ENCODE results near the gene RTRAF. TPM values are rescaled to one million over a fixed set of nuclear protein-coding genes. Genes with fewer than 3 reads are reported as not detected.

RTRAF gene
- total RNA-seq, 1 experiment from 2014 or later = 282 TPM

DNA sequence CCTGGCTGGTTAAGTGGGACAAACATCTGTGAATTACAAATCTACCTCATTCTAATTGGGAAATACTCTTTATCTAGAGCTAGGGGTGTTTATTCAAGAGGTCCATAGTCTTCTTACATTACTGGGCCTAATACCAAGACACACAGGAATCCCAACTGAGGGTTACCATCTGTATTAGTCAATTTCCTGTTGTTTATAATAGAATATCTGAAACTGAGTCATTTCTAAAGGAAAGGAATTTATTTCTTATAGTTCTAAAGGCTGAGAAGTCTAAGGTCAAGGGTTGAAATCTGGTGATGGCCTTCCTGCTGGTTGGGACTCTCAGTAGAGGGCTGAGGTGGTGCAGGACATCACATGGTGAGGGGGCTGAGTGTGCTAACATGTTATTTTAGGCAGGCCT, 36.0 kb downstream of the RTRAF start (continued):
- no peak for TF ChIP-seq PRRX2 (CRISPR knock-in tag; IDR thresholded peaks at IDR 0.05)
- TF ChIP-seq SP1 (CRISPR knock-in tag; conservative IDR thresholded peaks at IDR 0.05) = no peak

DNA sequence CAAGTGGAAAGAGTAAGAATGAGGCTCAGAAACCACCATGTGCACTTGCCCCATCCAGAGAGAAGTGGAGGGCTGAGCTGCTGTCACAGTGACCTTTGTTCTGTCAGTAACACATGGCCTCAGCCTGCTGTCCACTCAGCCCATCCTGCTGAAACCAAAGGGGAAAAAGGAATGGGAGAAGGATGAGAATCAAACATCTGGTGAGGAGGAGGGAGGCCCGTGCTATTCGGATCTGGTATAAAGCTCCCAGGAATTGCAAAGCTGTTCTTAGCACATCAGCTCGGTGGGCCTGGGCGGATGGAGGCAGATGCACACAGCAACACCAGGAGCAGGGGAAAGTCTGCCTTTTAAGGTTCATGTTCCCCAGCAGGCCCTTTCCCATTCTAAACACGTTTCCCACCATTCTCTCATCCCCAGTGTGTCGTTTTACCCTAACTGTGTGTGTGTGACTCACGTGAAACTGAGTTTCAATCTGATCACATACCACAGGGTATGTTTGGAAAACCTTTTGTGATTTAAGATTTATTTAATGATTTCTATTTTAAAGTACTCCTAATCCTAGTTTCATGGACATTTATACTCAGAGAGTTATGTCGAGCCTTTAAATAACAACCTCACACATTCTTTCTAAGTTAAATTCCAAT, 36.8 kb downstream of the RTRAF start:
- DNase-seq (ENCODE audit: low spot score) (no peak), ATAC-seq (no peak)
- H3K36me3 Mint-ChIP-seq = no peaks in the 10 kb centered on the region; the same call in 1 of the 2 replicates
- TF ChIP-seq MYBL2 (CRISPR knock-in tag; IDR thresholded peaks at IDR 0.05) (no peak), SMAD3 (CRISPR knock-in tag; IDR thresholded peaks at IDR 0.05; ENCODE audit: borderline replicate concordance) (no peak), SP1 (CRISPR knock-in tag; conservative IDR thresholded peaks at IDR 0.05) (no peak)
- peaks cover 13% of the 10 kb centered on the region for H3K4me1 Mint-ChIP-seq
- ChIA-PET POLR2A (no interaction called here), CTCF (interaction anchor here (0.9 to 3.1 kb wide), 3 partner anchors 11 to 18 kb away, joined by 3 to 13 read pairs (median 3); no protein-coding TSS in a partner anchor)
- no peak overlapping the region for H3K27ac Mint-ChIP-seq
- no peak overlapping the region for H3K4me3 Mint-ChIP-seq
- H3K27me3 Mint-ChIP-seq (ENCODE audit: low read depth) = no peaks in the 10 kb centered on the region; the same call in 1 of the 2 replicates
- H3K9me3 Mint-ChIP-seq = peaks cover 13% of the 10 kb centered on the region

- no peak overlapping the region for H3K4me3 Mint-ChIP-seq
- no peak for ATAC-seq
- H3K4me1 Mint-ChIP-seq = peaks cover 5% of the 10 kb centered on the region
- H3K9me3 Mint-ChIP-seq = peaks cover 13% of the 10 kb centered on the region
- no peak overlapping the region for H3K27ac Mint-ChIP-seq
- H3K27me3 Mint-ChIP-seq (ENCODE audit: low read depth) = no peaks in the 10 kb centered on the region; the same call in 1 of the 2 replicates
- CTCF ChIA-PET = interaction anchor here (1.0 to 3.1 kb wide), 2 partner anchors 11 to 17 kb away, joined by 3 to 13 read pairs; no protein-coding TSS in a partner anchor
- TF ChIP-seq GRHL2 (CRISPR knock-in tag; IDR thresholded peaks at IDR 0.05; ENCODE audit: insufficient replicate concordance, severe bottlenecking) = no peak
- TF ChIP-seq, protein P1, sequence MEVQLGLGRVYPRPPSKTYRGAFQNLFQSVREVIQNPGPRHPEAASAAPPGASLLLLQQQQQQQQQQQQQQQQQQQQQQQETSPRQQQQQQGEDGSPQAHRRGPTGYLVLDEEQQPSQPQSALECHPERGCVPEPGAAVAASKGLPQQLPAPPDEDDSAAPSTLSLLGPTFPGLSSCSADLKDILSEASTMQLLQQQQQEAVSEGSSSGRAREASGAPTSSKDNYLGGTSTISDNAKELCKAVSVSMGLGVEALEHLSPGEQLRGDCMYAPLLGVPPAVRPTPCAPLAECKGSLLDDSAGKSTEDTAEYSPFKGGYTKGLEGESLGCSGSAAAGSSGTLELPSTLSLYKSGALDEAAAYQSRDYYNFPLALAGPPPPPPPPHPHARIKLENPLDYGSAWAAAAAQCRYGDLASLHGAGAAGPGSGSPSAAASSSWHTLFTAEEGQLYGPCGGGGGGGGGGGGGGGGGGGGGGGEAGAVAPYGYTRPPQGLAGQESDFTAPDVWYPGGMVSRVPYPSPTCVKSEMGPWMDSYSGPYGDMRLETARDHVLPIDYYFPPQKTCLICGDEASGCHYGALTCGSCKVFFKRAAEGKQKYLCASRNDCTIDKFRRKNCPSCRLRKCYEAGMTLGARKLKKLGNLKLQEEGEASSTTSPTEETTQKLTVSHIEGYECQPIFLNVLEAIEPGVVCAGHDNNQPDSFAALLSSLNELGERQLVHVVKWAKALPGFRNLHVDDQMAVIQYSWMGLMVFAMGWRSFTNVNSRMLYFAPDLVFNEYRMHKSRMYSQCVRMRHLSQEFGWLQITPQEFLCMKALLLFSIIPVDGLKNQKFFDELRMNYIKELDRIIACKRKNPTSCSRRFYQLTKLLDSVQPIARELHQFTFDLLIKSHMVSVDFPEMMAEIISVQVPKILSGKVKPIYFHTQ (CRISPR knock-in tag; IDR thresholded peaks at IDR 0.05) = no peak
- TF ChIP-seq, protein P2, sequence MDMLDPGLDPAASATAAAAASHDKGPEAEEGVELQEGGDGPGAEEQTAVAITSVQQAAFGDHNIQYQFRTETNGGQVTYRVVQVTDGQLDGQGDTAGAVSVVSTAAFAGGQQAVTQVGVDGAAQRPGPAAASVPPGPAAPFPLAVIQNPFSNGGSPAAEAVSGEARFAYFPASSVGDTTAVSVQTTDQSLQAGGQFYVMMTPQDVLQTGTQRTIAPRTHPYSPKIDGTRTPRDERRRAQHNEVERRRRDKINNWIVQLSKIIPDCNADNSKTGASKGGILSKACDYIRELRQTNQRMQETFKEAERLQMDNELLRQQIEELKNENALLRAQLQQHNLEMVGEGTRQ (CRISPR knock-in tag; IDR thresholded peaks at IDR 0.05) = no peak
- no peak for TF ChIP-seq CTCF (IDR thresholded peaks at IDR 0.05)
- TF ChIP-seq, protein P3, sequence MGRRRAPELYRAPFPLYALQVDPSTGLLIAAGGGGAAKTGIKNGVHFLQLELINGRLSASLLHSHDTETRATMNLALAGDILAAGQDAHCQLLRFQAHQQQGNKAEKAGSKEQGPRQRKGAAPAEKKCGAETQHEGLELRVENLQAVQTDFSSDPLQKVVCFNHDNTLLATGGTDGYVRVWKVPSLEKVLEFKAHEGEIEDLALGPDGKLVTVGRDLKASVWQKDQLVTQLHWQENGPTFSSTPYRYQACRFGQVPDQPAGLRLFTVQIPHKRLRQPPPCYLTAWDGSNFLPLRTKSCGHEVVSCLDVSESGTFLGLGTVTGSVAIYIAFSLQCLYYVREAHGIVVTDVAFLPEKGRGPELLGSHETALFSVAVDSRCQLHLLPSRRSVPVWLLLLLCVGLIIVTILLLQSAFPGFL (CRISPR knock-in tag; IDR thresholded peaks at IDR 0.05; ENCODE audit: borderline replicate concordance) = no peak
- TF ChIP-seq, protein P4, sequence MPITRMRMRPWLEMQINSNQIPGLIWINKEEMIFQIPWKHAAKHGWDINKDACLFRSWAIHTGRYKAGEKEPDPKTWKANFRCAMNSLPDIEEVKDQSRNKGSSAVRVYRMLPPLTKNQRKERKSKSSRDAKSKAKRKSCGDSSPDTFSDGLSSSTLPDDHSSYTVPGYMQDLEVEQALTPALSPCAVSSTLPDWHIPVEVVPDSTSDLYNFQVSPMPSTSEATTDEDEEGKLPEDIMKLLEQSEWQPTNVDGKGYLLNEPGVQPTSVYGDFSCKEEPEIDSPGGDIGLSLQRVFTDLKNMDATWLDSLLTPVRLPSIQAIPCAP (CRISPR knock-in tag; IDR thresholded peaks at IDR 0.05) = no peak
- TF ChIP-seq, protein P5, sequence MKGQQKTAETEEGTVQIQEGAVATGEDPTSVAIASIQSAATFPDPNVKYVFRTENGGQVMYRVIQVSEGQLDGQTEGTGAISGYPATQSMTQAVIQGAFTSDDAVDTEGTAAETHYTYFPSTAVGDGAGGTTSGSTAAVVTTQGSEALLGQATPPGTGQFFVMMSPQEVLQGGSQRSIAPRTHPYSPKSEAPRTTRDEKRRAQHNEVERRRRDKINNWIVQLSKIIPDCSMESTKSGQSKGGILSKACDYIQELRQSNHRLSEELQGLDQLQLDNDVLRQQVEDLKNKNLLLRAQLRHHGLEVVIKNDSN (CRISPR knock-in tag; IDR thresholded peaks at IDR 0.05) = no peak
- no peak for TF ChIP-seq TP53 (CRISPR knock-in tag; IDR thresholded peaks at IDR 0.05)
- TF ChIP-seq, protein P6, sequence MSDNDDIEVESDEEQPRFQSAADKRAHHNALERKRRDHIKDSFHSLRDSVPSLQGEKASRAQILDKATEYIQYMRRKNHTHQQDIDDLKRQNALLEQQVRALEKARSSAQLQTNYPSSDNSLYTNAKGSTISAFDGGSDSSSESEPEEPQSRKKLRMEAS (CRISPR knock-in tag; IDR thresholded peaks at IDR 0.05) = no peak
- no peak for TF ChIP-seq NR3C1 (CRISPR knock-in tag; conservative IDR thresholded peaks at IDR 0.05; ENCODE audit: low read depth)
- TF ChIP-seq CBFB (CRISPR knock-in tag; IDR thresholded peaks at IDR 0.05; ENCODE audit: low read depth) = no peak
- TF ChIP-seq, protein P7, sequence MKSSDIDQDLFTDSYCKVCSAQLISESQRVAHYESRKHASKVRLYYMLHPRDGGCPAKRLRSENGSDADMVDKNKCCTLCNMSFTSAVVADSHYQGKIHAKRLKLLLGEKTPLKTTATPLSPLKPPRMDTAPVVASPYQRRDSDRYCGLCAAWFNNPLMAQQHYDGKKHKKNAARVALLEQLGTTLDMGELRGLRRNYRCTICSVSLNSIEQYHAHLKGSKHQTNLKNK (CRISPR knock-in tag; IDR thresholded peaks at IDR 0.05) = no peak
- TF ChIP-seq ZNF671 (CRISPR knock-in tag; IDR thresholded peaks at IDR 0.05) = no peak
- TF ChIP-seq ZNF317 (CRISPR knock-in tag; IDR thresholded peaks at IDR 0.05; ENCODE audit: borderline replicate concordance, low read depth) = no peak
- TF ChIP-seq TCF7 (CRISPR knock-in tag; IDR thresholded peaks at IDR 0.05; ENCODE audit: low read depth) = no peak
- TF ChIP-seq ERG (CRISPR knock-in tag; IDR thresholded peaks at IDR 0.05) = no peak
- H3K36me3 Mint-ChIP-seq = no peaks in the 10 kb centered on the region; the same call in 1 of the 2 replicates
- no peak for DNase-seq (ENCODE audit: low spot score)
- POLR2A ChIA-PET = no interaction called here
Measured at GRCh38 chr14:52026901-52027300, 37.6 kb downstream of the RTRAF start.

All from WTC11 (cell line).